GM12872 (cell line): ENCODE results near the gene DDX54.

Experiments used
- TF ChIP-seq, protein P1 (sequence below): IDR thresholded peaks from 3 replicates; pipeline ENCODE4 v1.5.1; 2011; ENCODE audit warnings: low read depth, mild to moderate bottlenecking, low read length, moderate library complexity; ENCODE audit not compliant: insufficient read depth

Gene DDX54

DNA sequence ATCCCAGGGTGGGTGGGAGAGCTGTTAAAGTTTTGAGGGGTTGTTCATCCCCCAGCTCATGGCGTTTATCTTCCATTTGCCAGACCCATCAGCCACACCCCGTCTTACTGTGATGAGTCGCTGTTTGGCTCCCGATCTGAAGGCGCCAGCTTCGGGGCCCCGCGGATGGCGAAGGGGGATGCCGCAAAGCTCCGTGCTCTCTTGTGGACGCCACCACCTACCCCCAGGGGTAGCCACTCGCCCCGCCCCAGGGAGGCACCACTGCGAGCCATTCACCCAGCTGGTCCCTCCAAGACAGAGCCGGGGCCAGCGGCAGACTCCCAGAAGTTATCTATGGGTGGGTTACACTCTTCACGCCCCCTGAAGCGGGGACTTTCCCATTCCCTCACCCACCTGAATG lies 5.9 kb upstream of the DDX54 start:
- TF ChIP-seq, protein P1, sequence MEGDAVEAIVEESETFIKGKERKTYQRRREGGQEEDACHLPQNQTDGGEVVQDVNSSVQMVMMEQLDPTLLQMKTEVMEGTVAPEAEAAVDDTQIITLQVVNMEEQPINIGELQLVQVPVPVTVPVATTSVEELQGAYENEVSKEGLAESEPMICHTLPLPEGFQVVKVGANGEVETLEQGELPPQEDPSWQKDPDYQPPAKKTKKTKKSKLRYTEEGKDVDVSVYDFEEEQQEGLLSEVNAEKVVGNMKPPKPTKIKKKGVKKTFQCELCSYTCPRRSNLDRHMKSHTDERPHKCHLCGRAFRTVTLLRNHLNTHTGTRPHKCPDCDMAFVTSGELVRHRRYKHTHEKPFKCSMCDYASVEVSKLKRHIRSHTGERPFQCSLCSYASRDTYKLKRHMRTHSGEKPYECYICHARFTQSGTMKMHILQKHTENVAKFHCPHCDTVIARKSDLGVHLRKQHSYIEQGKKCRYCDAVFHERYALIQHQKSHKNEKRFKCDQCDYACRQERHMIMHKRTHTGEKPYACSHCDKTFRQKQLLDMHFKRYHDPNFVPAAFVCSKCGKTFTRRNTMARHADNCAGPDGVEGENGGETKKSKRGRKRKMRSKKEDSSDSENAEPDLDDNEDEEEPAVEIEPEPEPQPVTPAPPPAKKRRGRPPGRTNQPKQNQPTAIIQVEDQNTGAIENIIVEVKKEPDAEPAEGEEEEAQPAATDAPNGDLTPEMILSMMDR, result no peak

- TF ChIP-seq, protein P1, result no peak
Measured at GRCh38 chr12:113190761-113191160, 5.5 kb upstream of the DDX54 start.

DNA sequence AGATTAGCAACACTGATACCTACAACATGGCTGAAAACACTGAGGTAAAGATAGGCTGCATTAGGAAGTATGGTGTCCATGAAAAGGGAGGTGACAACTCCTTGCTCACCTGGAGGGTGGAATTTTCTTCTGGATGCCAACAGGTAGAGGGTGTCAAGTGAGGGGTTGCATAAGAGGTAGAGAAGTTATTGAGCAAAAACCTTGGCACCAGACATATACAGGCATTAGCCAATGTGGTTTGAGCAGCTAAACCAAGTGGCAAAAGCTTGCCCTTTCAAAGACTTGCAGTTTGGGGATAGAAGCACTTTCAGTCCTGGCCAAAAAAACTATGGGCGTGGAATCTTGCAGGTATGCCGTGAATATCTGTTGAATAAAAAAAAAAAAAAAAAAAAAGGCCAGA lies 4.1 kb upstream of the DDX54 start:
- TF ChIP-seq, protein P1, result no peak

GRCh38 chr12:113186666-113187325 lies 1.5 kb upstream of the DDX54 start:
- TF ChIP-seq, protein P1, result no peak

DNA sequence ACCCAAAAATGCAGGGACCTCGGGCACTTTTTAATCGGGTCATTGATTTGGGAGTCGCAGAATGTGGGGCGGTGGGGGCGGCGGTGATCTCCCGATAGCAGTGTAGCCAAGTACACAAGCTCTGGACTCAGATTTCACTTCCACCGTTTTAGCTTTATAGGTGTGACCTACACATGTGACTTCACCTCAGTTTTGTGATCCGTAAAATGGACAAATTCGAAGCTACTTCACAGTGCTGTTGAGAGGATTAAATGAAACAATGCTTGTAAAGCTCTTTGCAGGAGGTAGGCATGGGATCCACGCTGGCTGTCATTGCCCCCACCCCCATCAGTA lies 721 bp upstream of the DDX54 start:
- TF ChIP-seq, protein P1, result no peak

DNA sequence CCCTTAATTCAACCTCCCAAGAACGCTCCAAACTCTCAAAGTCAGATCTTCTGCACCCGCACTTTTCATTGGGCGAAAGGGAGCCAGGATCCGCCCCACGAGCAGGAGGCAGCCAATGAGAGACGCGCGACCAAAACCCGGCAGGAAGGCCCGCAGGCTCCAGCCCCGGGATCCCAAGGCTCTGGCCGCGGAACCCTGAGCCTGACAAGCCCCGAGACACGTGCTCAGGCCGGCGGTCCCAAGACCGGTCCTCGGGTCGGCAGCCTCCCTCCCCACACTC lies 438 bp downstream of the DDX54 start:
- TF ChIP-seq, protein P1, result no peak

DNA sequence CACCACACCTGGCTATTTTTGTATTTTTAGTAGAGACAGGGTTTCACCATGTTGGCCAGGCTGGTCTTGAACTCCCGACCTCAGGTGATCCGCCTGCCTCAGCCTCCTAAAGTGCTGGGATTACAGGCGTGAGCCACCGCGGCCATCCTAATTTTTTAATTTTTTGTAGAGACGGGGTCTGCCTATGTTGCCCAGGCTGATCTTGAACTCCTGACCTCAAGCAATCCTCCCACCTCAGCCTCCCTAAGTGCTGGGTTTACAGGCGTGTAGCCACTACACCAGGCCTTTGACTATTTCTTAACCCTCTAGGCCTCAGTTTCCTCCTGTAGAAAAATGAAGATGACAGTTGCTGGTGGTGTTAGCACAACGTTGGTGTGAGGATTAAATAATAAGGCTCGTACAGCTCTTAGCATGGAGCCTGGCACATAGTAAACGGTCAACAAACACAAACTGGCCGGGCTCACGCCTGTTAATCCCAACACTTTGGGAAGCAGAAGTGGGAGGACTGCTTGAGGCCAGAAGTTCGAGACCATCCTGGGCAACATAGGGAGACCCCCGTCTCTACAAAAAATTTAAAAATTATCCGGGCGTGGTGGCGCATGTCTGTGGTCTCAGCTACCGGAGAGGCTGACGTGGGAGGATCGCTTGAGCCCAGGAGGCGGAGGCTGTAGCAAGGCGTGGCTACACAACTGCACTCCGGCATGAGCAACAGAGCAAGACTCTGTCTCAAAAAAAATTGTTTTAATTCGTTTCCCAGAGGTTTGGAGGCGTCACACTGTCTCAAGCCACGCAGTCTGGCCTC lies 979 bp downstream of the DDX54 start:
- TF ChIP-seq, protein P1, result no peak
